ENCODE results near the gene TBC1D16.

GRCh38 chr17:80025796-80026195, 9.9 kb downstream of the TBC1D16 start:
- TF ChIP-seq, protein P1, sequence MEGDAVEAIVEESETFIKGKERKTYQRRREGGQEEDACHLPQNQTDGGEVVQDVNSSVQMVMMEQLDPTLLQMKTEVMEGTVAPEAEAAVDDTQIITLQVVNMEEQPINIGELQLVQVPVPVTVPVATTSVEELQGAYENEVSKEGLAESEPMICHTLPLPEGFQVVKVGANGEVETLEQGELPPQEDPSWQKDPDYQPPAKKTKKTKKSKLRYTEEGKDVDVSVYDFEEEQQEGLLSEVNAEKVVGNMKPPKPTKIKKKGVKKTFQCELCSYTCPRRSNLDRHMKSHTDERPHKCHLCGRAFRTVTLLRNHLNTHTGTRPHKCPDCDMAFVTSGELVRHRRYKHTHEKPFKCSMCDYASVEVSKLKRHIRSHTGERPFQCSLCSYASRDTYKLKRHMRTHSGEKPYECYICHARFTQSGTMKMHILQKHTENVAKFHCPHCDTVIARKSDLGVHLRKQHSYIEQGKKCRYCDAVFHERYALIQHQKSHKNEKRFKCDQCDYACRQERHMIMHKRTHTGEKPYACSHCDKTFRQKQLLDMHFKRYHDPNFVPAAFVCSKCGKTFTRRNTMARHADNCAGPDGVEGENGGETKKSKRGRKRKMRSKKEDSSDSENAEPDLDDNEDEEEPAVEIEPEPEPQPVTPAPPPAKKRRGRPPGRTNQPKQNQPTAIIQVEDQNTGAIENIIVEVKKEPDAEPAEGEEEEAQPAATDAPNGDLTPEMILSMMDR (IDR thresholded peaks at IDR 0.05), result no peak
- TF ChIP-seq POLR2A (IDR thresholded peaks at IDR 0.05), result no peak
- TF ChIP-seq POLR2AphosphoS5 (IDR thresholded peaks at IDR 0.05), result no peak

All from breast epithelium (tissue), 3 donors.